Stomach (tissue), 4 donors: Measurements from ENCODE around the gene G6PC1.

ENCODE experiments used
- EP300 ChIP-seq: sonication (generic); formaldehyde crosslinking; IDR thresholded peaks from one replicate; pipeline ENCODE4 v1.6.1; 2017; ENCODE audit warnings: antibody characterized with exemption
- POLR2A ChIP-seq, 4 donors: fragments of 450-650 bp; IDR thresholded peaks; one replicate each; pipeline ENCODE4 v1.6.1; 2016; ENCODE audit warnings: antibody characterized with exemption in 4 of 4, control low read depth in 2 of 4, mild to moderate bottlenecking in 1 of 4, moderate library complexity in 1 of 4
- POLR2AphosphoS5 ChIP-seq, 3 donors: sonication (generic); formaldehyde crosslinking; IDR thresholded peaks; one replicate each; pipeline ENCODE4 v1.6.1; 2016; ENCODE audit warnings: antibody characterized with exemption in 3 of 3
- TF ChIP-seq, protein P1 (sequence below), 7 experiments: fragments of 450-650 bp in 4 of 7; fragments of 200-600 bp in 3 of 7; sonication (generic) in 3 of 7; IDR thresholded peaks; one replicate each; pipeline ENCODE4 v1.5.1; 2016 to 2019; ENCODE audit warnings: antibody characterized with exemption in 7 of 7, control low read depth in 2 of 7, mild to moderate bottlenecking in 1 of 7

DNA sequence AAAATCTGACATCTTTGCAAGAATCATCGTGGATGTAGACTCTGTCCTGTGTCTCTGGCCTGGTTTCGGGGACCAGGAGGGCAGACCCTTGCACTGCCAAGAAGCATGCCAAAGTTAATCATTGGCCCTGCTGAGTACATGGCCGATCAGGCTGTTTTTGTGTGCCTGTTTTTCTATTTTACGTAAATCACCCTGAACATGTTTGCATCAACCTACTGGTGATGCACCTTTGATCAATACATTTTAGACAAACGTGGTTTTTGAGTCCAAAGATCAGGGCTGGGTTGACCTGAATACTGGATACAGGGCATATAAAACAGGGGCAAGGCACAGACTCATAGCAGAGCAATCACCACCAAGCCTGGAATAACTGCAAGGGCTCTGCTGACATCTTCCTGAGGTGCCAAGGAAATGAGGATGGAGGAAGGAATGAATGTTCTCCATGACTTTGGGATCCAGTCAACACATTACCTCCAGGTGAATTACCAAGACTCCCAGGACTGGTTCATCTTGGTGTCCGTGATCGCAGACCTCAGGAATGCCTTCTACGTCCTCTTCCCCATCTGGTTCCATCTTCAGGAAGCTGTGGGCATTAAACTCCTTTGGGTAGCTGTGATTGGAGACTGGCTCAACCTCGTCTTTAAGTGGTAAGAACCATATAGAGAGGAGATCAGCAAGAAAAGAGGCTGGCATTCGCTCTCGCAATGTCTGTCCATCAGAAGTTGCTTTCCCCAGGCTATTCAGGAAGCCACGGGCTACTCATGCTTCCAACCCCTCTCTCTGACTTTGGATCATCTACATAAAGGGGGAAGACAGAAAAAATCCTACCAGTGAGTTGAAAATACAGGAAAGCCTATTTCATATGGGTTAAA is at the start of gene G6PC1:
- TF ChIP-seq POLR2AphosphoS5 (IDR thresholded peaks at IDR 0.05) (no peak), EP300 (no peak), POLR2A (IDR thresholded peaks at IDR 0.05) (no peak)
- TF ChIP-seq, protein P1, sequence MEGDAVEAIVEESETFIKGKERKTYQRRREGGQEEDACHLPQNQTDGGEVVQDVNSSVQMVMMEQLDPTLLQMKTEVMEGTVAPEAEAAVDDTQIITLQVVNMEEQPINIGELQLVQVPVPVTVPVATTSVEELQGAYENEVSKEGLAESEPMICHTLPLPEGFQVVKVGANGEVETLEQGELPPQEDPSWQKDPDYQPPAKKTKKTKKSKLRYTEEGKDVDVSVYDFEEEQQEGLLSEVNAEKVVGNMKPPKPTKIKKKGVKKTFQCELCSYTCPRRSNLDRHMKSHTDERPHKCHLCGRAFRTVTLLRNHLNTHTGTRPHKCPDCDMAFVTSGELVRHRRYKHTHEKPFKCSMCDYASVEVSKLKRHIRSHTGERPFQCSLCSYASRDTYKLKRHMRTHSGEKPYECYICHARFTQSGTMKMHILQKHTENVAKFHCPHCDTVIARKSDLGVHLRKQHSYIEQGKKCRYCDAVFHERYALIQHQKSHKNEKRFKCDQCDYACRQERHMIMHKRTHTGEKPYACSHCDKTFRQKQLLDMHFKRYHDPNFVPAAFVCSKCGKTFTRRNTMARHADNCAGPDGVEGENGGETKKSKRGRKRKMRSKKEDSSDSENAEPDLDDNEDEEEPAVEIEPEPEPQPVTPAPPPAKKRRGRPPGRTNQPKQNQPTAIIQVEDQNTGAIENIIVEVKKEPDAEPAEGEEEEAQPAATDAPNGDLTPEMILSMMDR (IDR thresholded peaks at IDR 0.05), result no peak
